GM12878 (cell line): ENCODE measurements around the gene EHD1. TPM values are rescaled to one million over a fixed set of nuclear protein-coding genes. Genes with fewer than 3 reads are reported as not detected.

Experiments
- ATAC-seq: fragments of 200-7000 bp; cut with Tn5 transposase; 3 replicates; pipeline ENCODE4 v1.9.1; 2020; ENCODE audit warnings: mild to moderate bottlenecking, moderate library complexity
- BruUV-seq: library from RNA; stranded (reverse); fragments of 400-500 nt; replicated peaks from 2 replicates; lab custom pipeline; 2021; lab: Mats Ljungman, UMichigan
- CTCF ChIA-PET: fragments of 300-600 bp; sonication (Branson Sonifier 250); formaldehyde crosslinking; extraction: SDS; loops from one replicate; lab custom pipeline; 2021; ENCODE audit warnings: inconsistent platforms; lab: Yijun Ruan, JAX
- POLR2A ChIA-PET: fragments of 350-600 bp; formaldehyde crosslinking; extraction: SDS; loops from one replicate; lab custom pipeline; 2021; ENCODE audit warnings: inconsistent platforms; lab: Charles Lee
- RAD21 ChIA-PET: fragments of 300-600 bp; sonication (Branson Sonifier 250); formaldehyde crosslinking; loops from one replicate; lab custom pipeline; 2023; ENCODE audit warnings: antibody characterized with exemption; ENCODE audit not compliant: unreplicated experiment; lab: Charles Lee
- SMC1A ChIA-PET: fragments of 300-600 bp; sonication (Branson Sonifier 250); formaldehyde crosslinking; loops from one replicate; lab custom pipeline; 2023; ENCODE audit not compliant: unreplicated experiment, uncharacterized antibody; lab: Charles Lee
- DNase-seq: peaks from one replicate; pipeline ENCODE4 v3.0.0-alpha.2; 2011; ENCODE audit warnings: low read depth, low spot score
- FAIRE-seq: peaks from 3 replicates; lab custom pipeline; 2011; peaks lifted over from hg19 to GRCh38; lab: Jason Lieb, UNC
- H2AFZ ChIP-seq: 2 replicates; pipeline ENCODE4 v1.6.0; 2011; ENCODE audit warnings: low read depth, low read length, control low read depth; ENCODE audit not compliant: control insufficient read depth
- H3K27ac ChIP-seq: 2 replicates; pipeline ENCODE4 v1.5.1; 2011; ENCODE audit warnings: control low read depth; ENCODE audit not compliant: control insufficient read depth, insufficient read depth
- H3K27me3 ChIP-seq, 2 experiments: replicated peaks in 1 of 2; 2 replicates each; pipeline versions ENCODE4 v1.6.0 to v1.6.1; 2011; ENCODE audit warnings: low read length in 1 of 2; ENCODE audit not compliant: control insufficient read depth in 2 of 2, insufficient read depth in 2 of 2
- H3K36me3 ChIP-seq, 2 experiments: 2 replicates each; pipeline ENCODE4 v1.5.1; 2011; ENCODE audit warnings: low read length in 1 of 2; ENCODE audit not compliant: control insufficient read depth in 2 of 2, insufficient read depth in 2 of 2
- H3K4me1 ChIP-seq: 2 replicates; pipeline ENCODE4 v1.6.1; 2011; ENCODE audit warnings: mild to moderate bottlenecking, low read length, moderate library complexity, mixed read lengths; ENCODE audit not compliant: control insufficient read depth, insufficient read depth
- H3K4me2 ChIP-seq: 2 replicates; pipeline ENCODE4 v1.6.0; 2011; ENCODE audit warnings: control low read depth; ENCODE audit not compliant: control insufficient read depth, insufficient read depth
- H3K4me3 ChIP-seq: fragments of 200-600 bp; sonication (generic); 2 replicates; pipeline ENCODE4 v1.5.1; 2016
- H3K79me2 ChIP-seq: 2 replicates; pipeline ENCODE4 v1.6.0; 2011; ENCODE audit warnings: low read length; ENCODE audit not compliant: control insufficient read depth, insufficient read depth
- H3K9ac ChIP-seq: 2 replicates; pipeline ENCODE4 v1.8.0; 2011; ENCODE audit warnings: low read length, control low read depth, mixed read lengths; ENCODE audit not compliant: control insufficient read depth, insufficient read depth
- H3K9me3 ChIP-seq: replicated peaks from 3 replicates; pipeline ENCODE4 v1.5.1; 2011; ENCODE audit warnings: mild to moderate bottlenecking, low read length; ENCODE audit not compliant: control insufficient read depth, insufficient read depth
- H4K20me1 ChIP-seq: 2 replicates; pipeline ENCODE4 v1.6.0; 2011; ENCODE audit not compliant: control insufficient read depth, insufficient read depth
- ATF7 ChIP-seq: fragments of 450-650 bp; IDR thresholded peaks from 2 replicates; pipeline ENCODE4 v1.6.1; 2016; ENCODE audit warnings: low read depth, mild to moderate bottlenecking
- CBFB ChIP-seq: IDR thresholded peaks from 2 replicates; pipeline ENCODE4 v1.6.1; 2016; ENCODE audit warnings: antibody characterized with exemption, low read depth
- CHD4 ChIP-seq: fragments of 200-600 bp; sonication (generic); IDR thresholded peaks from 2 replicates; pipeline ENCODE4 v1.6.1; 2016; ENCODE audit warnings: mild to moderate bottlenecking
- KLF5 ChIP-seq: fragments of 450-650 bp; IDR thresholded peaks from 2 replicates; pipeline ENCODE4 v1.6.1; 2014; ENCODE audit warnings: mild to moderate bottlenecking; ENCODE audit not compliant: partially characterized antibody
- MYC ChIP-seq: IDR thresholded peaks from 2 replicates; pipeline ENCODE4 v1.6.1; 2011; ENCODE audit warnings: mild to moderate bottlenecking, low read length, moderate library complexity, inconsistent platforms; ENCODE audit not compliant: insufficient read depth, insufficient replicate concordance, insufficient read length, severe bottlenecking
- NKRF ChIP-seq: fragments of 450-650 bp; conservative IDR thresholded peaks from 2 replicates; pipeline ENCODE4 v1.6.1; 2017; ENCODE audit warnings: mild to moderate bottlenecking, moderate library complexity
- RAD21 ChIP-seq: IDR thresholded peaks from 2 replicates; pipeline ENCODE4 v1.6.1; 2011; ENCODE audit warnings: mild to moderate bottlenecking, low read depth, low read length, moderate library complexity; ENCODE audit not compliant: insufficient read depth
- TARDBP ChIP-seq: IDR thresholded peaks from 2 replicates; pipeline ENCODE4 v1.6.1; 2016; ENCODE audit warnings: borderline replicate concordance
- ZNF217 ChIP-seq: fragments of 450-650 bp; IDR thresholded peaks from 2 replicates; pipeline ENCODE4 v1.6.1; 2017; ENCODE audit warnings: antibody characterized with exemption, mild to moderate bottlenecking
- ZSCAN29 ChIP-seq: fragments of 450-650 bp; IDR thresholded peaks from 2 replicates; pipeline ENCODE4 v1.6.1; 2017; ENCODE audit warnings: mild to moderate bottlenecking, moderate library complexity
- WGBS: methylation state at CpG from one replicate; pipeline ENCODE4 v1.1.6; 2016; ENCODE audit warnings: low lambda C conversion rate; ENCODE audit not compliant: insufficient replicate concordance, insufficient coverage; ENCODE audit errors: missing lambda C conversion rate; 5-methylcytosine and 5-hydroxymethylcytosine counted together
- in situ Hi-C: fragments of 300-500 bp; cut with MboI; formaldehyde crosslinking; loops from 9 replicates; pipeline ENCODE4 v1.14.3; 2018; ENCODE audit warnings: mixed read lengths
- intact Hi-C: fragments of 100-400 bp; cut with micrococcal nuclease; formaldehyde crosslinking; loops from one replicate; pipeline ENCODE4 v1.14.2; 2022; ENCODE audit not compliant: unreplicated experiment
- polyA plus RNA-seq, 11 experiments: library from polyadenylated mRNA; depleted of rRNA in 4 of 11; unstranded in 6 of 11; stranded (reverse) in 5 of 11; fragments of >200 nt; fragmentation: Nextera tagmentation in 4 of 11; fragmentation: Illumina TruSeq in 1 of 11; extraction: Ambion mirVana in 4 of 11; extraction: Trizol in 1 of 11; gene quantifications; 1 replicate in 1 of 11; 2 replicates in 10 of 11; pipeline versions ENCODE4 v1.2.1 to v1.2.3, GENCODE V29; 2011 to 2016; ENCODE audit warnings: inconsistent platforms in 2 of 11, missing spikeins in 2 of 11, low read depth in 1 of 11
- total RNA-seq, 4 experiments: library from RNA; depleted of rRNA in 3 of 4; stranded (reverse); fragments of >200 nt in 3 of 4; fragmentation: Illumina TruSeq in 1 of 4; extraction: Trizol in 1 of 4; gene quantifications; 2 replicates each; pipeline versions ENCODE4 v1.2.1 to v1.2.3, GENCODE V29; 2013 to 2021
- TF ChIP-seq, protein P1 (sequence below): IDR thresholded peaks from 2 replicates; pipeline ENCODE4 v1.6.1; 2011; ENCODE audit warnings: borderline replicate concordance, low read depth, mild to moderate bottlenecking, moderate library complexity, low read length; ENCODE audit not compliant: insufficient read depth, poor library complexity, severe bottlenecking

The EHD1 gene
- total and polyA plus RNA-seq, 10 of the 15 experiments (the other 5 are each of a cell fraction or from before 2014, with no cell fraction given): 1.0 to 165 (median 66.5) TPM

GRCh38 chr11:64834031-64834722 lies 44.2 kb downstream of the EHD1 start:
- H4K20me1 ChIP-seq: no peaks in the 10 kb centered on the region
- intact Hi-C loops (no loop called here), in situ Hi-C loops (no loop called here)
- no peaks in the 10 kb centered on the region for H3K9me3 ChIP-seq
- H3K27ac ChIP-seq: no peak overlapping the region
- H2AFZ ChIP-seq: no peak overlapping the region
- H3K4me1 ChIP-seq: peaks cover 3% of the 10 kb centered on the region; the same call in 1 of the 2 replicates
- FAIRE-seq: no peak
- no peaks in the 10 kb centered on the region for H3K79me2 ChIP-seq
- H3K4me2 ChIP-seq: no peak overlapping the region
- CTCF ChIA-PET: interaction anchor here (0.6 kb wide), 1 partner anchor 12 kb away, joined by 3 read pairs; no protein-coding TSS in a partner anchor
- RAD21 ChIA-PET: interaction anchor here (0.9 kb wide), 1 partner anchor 14 kb away, joined by 3 read pairs; no protein-coding TSS in a partner anchor
- no peaks in the 10 kb centered on the region for H3K36me3 ChIP-seq
- no peak for DNase-seq
- POLR2A ChIA-PET: no interaction called here
- no peak for ATAC-seq
- 58% methylated on average over 25 of the region's 25 CpGs for WGBS
- no TSS peak for BruUV-seq
- H3K4me3 ChIP-seq: no peak overlapping the region
- SMC1A ChIA-PET: no interaction called here
- TF ChIP-seq NKRF: no peak
- TF ChIP-seq, all 136 proteins: peak for 0
- no peaks in the 10 kb centered on the region for H3K27me3 ChIP-seq
- no peak overlapping the region for H3K9ac ChIP-seq

DNA sequence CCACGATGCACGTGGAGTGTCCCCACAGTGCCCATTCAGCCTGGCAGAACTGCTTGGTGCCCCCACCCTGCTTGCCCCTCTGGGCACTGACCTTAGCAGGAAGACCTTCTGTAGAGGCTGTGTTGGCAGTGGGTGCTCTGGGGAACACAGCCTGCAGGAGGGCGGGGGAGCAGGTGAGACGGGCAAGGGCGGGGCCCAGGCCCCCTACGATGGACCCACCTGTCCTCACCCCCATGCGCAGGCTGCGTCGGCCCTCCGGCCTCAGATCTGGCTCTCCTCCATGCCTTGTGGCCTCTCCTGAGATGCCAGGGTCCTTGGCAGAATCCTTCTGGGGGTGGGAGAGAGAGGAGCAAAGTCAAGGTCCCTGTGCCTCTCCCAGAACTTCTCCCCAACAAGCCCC lies 44.9 kb downstream of the EHD1 start:
- CTCF ChIA-PET: no interaction called here
- H3K4me1 ChIP-seq: peaks cover 3% of the 10 kb centered on the region; the same call in 1 of the 2 replicates
- TF ChIP-seq ZSCAN29 (no peak), TARDBP (no peak), CHD4 (no peak), ZNF217 (no peak), MYC (no peak), NKRF (no peak), RAD21 (no peak), CBFB (no peak), ATF7 (no peak), KLF5 (no peak)
- TF ChIP-seq, protein P1, sequence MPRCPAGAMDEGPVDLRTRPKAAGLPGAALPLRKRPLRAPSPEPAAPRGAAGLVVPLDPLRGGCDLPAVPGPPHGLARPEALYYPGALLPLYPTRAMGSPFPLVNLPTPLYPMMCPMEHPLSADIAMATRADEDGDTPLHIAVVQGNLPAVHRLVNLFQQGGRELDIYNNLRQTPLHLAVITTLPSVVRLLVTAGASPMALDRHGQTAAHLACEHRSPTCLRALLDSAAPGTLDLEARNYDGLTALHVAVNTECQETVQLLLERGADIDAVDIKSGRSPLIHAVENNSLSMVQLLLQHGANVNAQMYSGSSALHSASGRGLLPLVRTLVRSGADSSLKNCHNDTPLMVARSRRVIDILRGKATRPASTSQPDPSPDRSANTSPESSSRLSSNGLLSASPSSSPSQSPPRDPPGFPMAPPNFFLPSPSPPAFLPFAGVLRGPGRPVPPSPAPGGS: no peak

More for the DNA sequence above, 44.9 kb downstream of the EHD1 start:
- Histone ChIP-seq H3K9ac (no peak overlapping the region), H3K27me3 (no peaks in the 10 kb centered on the region), H3K4me2 (no peak overlapping the region), H3K36me3 (no peaks in the 10 kb centered on the region), H3K9me3 (no peaks in the 10 kb centered on the region), H3K27ac (no peak overlapping the region), H4K20me1 (no peaks in the 10 kb centered on the region), H2AFZ (no peak overlapping the region), H3K79me2 (no peaks in the 10 kb centered on the region), H3K4me3 (no peak overlapping the region)
- no TSS peak for BruUV-seq
- intact Hi-C loops (no loop called here), in situ Hi-C loops (no loop called here)
- no peak for DNase-seq
- SMC1A ChIA-PET: no interaction called here
- RAD21 ChIA-PET: no interaction called here
- no peak for FAIRE-seq
- no peak for ATAC-seq
- POLR2A ChIA-PET: no interaction called here
- 69% methylated on average over 8 of the region's 10 CpGs for WGBS
